WI38 (cell line): ENCODE measurements around the gene PPY.
"Not testable (repeated sequence)": the region's sequence is repeated elsewhere in the genome, so short reads cannot be mapped to it uniquely, and the experiment has no call there.

Experiments used
- H3K4me3 ChIP-seq: 2 replicates; pipeline ENCODE4 v1.5.1; 2011; ENCODE audit warnings: low read depth, mild to moderate bottlenecking, control low read depth, low read length
- TF ChIP-seq, protein P1 (sequence below): IDR thresholded peaks from 2 replicates; pipeline ENCODE4 v1.5.1; 2012; ENCODE audit warnings: low read depth, mild to moderate bottlenecking, control low read depth, low read length

The PPY gene

DNA sequence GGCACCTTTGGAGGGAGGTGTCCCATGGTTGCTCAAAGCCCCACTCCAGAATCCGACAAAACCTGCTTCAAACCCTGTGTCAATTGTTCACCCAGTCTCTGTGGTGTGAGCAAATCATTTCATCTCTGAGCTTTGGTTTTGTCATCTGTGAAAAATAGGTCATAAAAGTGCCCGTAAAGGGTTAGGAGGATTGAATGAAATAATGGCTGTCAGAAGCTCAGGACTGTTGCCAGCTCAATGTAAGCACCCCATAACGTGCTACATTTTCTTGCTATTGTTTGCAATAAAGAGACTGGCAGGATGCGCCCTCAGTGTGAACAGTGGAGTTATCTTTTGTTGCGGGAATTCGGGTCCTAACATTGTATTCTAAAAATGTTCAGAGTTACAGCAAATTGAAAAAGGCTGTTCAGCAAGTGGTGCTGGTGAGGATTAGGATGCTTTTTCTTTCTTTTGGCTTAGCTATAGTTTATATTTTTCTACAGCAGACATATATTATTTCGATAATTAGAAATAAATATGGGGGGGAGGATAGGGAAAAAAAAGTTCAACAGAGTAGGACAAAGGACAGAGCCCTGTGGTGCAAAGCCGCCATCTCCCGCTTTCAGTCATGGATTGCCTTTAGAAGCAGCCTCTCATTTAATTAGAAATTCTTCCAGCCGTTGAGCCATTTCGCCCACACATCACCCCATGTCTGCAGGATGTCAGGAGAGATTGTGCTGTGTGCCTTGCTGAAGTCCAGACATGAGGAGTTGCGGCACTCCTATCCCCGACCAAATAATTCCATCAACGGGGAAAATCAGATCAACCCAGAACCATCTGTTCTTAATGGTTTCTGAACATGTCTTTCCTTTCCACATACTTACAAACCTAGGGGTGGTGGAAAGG is 32.3 kb upstream of the PPY start:
- H3K4me3 ChIP-seq: no peak overlapping the region
- TF ChIP-seq, protein P1, sequence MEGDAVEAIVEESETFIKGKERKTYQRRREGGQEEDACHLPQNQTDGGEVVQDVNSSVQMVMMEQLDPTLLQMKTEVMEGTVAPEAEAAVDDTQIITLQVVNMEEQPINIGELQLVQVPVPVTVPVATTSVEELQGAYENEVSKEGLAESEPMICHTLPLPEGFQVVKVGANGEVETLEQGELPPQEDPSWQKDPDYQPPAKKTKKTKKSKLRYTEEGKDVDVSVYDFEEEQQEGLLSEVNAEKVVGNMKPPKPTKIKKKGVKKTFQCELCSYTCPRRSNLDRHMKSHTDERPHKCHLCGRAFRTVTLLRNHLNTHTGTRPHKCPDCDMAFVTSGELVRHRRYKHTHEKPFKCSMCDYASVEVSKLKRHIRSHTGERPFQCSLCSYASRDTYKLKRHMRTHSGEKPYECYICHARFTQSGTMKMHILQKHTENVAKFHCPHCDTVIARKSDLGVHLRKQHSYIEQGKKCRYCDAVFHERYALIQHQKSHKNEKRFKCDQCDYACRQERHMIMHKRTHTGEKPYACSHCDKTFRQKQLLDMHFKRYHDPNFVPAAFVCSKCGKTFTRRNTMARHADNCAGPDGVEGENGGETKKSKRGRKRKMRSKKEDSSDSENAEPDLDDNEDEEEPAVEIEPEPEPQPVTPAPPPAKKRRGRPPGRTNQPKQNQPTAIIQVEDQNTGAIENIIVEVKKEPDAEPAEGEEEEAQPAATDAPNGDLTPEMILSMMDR: no peak

DNA sequence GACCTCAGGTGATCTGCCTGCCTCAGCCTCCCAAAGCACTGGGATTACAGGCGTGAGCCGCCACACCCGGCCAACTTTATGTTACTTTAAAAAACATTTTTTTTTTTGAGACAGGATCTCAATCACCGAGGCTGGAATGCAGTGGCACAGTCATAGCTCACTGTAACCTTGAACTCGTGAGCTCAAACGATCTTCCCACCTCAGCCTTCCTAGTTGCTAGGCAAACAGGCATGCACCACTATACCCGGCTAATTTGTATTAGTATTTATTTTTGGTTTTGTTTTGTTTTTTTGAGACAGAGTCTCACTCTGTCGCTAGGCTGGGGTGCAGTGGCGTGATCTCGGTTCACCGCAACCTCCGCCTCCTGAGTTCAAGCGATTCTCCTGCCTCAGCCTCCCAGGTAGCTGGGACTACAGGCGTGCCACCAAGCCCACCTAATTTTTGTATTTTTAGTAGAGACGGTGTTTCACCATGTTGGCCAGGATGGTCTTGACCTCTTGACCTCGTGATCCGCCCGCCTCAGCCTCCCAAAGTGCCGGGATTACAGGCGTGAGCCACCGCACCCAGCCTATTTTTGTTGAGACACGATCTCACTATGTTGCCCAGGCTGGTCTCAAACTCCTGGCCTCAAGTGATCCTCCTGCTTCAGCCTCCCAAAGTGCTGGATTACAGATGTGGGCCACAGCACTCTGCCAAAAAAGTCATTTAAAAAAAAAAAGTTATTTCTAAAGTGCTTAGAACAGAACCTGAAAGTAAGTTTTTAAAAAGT is 30.4 kb upstream of the PPY start:
- H3K4me3 ChIP-seq: not testable (repeated sequence)

DNA sequence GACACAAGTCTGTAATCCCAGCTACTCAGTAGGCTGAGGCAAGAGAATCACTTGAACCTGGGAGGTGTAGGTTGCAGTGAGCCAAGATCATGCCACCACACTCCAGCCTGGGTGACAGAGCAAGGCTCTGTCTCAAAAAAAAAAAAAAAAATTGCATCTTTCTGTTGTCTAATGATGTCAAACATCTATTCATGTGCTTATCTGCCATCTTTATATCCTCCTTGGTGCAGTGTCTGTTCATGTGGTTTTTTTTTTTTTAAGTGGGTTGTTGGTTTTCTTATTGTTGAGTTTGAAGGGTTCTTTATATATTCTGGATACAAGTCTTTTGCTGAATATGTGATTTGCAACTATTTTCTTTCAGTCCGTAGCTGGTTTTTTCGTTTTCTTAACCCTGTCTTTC is 29.2 kb upstream of the PPY start:
- H3K4me3 ChIP-seq: not testable (repeated sequence)

DNA sequence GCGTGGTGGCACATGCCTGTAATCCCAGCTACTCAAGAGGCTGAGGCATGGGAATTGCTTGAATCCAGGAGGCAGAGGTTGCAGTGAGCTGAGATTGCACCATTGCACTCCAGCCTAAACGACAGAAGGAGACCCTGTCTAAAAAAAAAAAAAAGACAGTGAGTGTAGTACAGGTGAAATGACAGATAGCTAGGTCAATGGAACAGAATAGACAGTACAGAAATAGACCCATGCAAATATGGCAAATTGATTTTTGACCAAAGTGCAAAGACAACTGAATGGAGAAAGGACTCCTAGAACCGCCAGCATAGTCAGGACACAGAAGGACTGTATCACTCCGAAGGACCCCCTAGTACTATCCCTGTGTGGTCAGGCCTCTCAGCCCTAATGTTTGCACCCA is 28.1 kb upstream of the PPY start:
- no peak overlapping the region for H3K4me3 ChIP-seq
- TF ChIP-seq, protein P1: no peak

DNA sequence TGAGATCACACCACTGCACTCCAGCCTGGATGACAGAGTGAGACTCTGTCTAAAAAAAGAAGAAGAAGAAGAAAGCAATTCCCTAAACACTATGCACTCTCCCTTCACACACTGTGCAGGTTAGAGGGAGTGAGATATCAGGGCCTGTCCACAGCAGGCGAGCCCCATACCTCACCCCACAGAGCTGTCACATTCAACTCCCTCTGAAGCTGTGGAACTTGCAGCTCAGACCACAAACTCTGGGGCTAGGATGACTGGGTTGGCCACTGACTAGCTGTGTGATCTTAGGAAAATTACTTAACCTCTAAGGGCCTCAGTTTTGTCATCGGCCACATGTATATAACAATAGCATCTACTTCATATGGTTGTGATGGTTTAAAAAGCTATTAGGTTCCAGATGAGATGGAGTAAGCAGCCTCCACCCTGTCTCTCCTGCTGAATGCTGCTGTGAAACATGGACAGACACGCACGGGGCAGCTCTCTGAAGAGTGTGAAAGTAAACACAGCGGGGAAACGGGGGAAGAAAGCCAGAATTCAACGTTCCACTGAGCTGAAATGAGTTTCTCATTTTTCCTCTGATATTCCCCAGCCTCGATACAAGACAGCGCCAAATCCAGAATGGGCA is 25.1 kb upstream of the PPY start:
- TF ChIP-seq, protein P1: no peak
- H3K4me3 ChIP-seq: peak overlapping the region; percentile 39; the same call in 1 of the 2 replicates

DNA sequence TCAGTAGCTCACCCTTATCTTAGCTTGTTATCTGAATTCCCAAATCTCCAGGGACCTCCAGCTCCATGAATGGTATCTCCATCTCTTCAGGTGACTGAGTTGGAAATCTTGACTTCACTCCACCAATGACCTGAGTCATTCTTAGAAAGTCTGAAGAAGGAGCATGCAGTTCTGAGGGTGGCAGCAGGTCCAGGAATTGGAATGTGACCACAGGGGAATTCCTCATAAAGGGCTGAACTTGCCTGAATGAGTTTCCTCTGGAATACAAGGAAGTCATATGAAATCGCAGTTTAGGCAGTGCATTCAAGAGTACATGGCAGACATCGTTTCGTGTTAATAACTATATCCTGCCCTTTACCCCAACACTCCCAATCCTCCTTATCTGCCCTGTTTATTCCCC is 24.0 kb upstream of the PPY start:
- TF ChIP-seq, protein P1: no peak
- no peak overlapping the region for H3K4me3 ChIP-seq

DNA sequence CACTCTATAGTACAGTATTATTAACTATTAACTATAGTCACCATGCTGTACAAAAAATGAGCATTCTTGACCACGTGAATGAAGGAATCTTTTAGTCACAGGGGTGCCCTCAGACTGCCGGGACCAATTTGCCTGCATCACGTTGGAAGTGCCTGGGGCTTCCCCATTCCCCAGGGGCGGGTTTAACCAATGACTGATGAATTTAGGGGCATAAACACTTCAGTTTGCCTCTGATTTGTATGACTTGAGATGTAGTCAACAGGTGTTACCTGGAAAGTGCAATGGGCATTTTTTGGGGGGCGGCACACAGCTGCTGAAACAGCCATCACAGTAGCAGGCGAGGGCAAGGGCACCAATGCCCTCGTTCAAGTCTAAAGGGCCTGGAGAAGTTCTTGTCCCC is 20.2 kb upstream of the PPY start:
- TF ChIP-seq, protein P1: no peak
- H3K4me3 ChIP-seq: no peak overlapping the region

DNA sequence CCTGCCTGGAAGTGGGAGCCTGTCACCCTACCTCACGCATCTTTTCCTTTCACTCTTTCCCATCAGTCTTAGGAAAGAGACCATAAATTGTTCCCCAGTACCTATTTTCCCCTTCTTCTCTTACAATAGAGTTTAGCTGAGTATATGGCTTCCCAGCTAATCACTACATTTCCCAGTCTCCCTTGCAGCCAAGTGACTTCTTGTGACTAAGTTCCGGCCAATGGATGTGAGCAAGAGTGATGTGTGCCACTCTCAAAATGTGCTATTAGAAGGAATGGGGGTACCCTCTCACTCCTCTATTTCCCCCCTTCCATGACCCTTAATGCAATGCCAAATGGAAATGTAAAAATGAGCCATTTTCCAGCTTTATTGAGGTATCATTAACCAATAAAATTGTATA is 19.7 kb upstream of the PPY start:
- TF ChIP-seq, protein P1: no peak
- no peak overlapping the region for H3K4me3 ChIP-seq

DNA sequence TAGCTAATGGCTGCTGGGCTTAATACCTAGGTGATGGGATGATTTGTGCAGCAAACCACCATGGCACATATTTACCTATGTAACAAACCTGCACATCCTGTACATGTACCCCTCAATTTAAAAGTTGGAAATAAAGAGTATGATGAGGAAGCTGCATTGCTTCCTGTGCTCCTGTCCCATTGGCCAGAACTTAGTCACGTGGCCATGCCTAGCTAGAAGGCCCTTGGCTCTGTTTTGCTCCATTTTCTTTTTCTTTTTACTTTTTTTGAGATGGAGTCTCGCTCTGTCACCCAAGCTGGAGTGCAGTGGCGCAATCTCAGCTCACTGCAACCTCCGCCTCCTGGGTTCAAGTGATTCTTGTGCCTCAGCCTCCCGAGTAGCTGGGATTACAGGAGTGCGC is 19.0 kb upstream of the PPY start:
- H3K4me3 ChIP-seq: not testable (repeated sequence)
